Activated B cell treated with CpG ODN at 0.5 μM for 24 hours (primary cell): ENCODE measurements around the gene WDR88. TPM values are rescaled to one million over a fixed set of nuclear protein-coding genes. Genes with fewer than 3 reads are reported as not detected.

ENCODE experiments used
- ATAC-seq: fragments of 200-7000 bp; cut with Tn5 transposase; one replicate; pipeline ENCODE4 v1.10.0; 2021; ENCODE audit warnings: low read depth, mild to moderate bottlenecking, moderate library complexity
- CTCF ChIA-PET: fragments of 350-600 bp; sonication (Branson Sonifier 250); formaldehyde crosslinking; loops from one replicate; lab custom pipeline; 2021; ENCODE audit warnings: antibody characterized with exemption; lab: Charles Lee
- POLR2A ChIA-PET: fragments of 350-600 bp; sonication (Branson Sonifier 250); formaldehyde crosslinking; loops from one replicate; lab custom pipeline; 2021; ENCODE audit warnings: antibody characterized with exemption; lab: Charles Lee
- DNase-seq: peaks from one replicate; pipeline ENCODE4 v3.0.0; 2022
- H3K27ac Mint-ChIP-seq: one replicate; pipeline ENCODE4 v1.8.0; 2020; ENCODE audit warnings: mixed read lengths
- H3K27me3 Mint-ChIP-seq: one replicate; pipeline ENCODE4 v1.8.0; 2021; ENCODE audit warnings: mixed read lengths
- H3K36me3 Mint-ChIP-seq: one replicate; pipeline ENCODE4 v1.8.0; 2021; ENCODE audit warnings: low read depth, mixed read lengths
- H3K4me1 Mint-ChIP-seq: one replicate; pipeline ENCODE4 v1.8.0; 2021; ENCODE audit warnings: mixed read lengths
- H3K4me3 Mint-ChIP-seq: one replicate; pipeline ENCODE4 v1.8.0; 2020; ENCODE audit warnings: mild to moderate bottlenecking, mixed read lengths
- H3K9me3 Mint-ChIP-seq: one replicate; pipeline ENCODE4 v1.8.0; 2020; ENCODE audit warnings: mixed read lengths
- intact Hi-C: fragments of 100-400 bp; cut with micrococcal nuclease; formaldehyde crosslinking; loops from one replicate; pipeline ENCODE4 v1.15.1; 2024
- total RNA-seq: library from RNA; stranded (reverse); gene quantifications from 2 replicates; pipeline ENCODE4 v1.2.3, GENCODE V29; 2022
- TF ChIP-seq, protein P1 (sequence below): fragments of 200-600 bp; IDR thresholded peaks from one replicate; pipeline ENCODE4 v1.8.0; 2022; ENCODE audit warnings: antibody characterized with exemption, mild to moderate bottlenecking

Gene WDR88
- total RNA-seq, 1 donor from 2014 or later = 0.51 TPM

DNA sequence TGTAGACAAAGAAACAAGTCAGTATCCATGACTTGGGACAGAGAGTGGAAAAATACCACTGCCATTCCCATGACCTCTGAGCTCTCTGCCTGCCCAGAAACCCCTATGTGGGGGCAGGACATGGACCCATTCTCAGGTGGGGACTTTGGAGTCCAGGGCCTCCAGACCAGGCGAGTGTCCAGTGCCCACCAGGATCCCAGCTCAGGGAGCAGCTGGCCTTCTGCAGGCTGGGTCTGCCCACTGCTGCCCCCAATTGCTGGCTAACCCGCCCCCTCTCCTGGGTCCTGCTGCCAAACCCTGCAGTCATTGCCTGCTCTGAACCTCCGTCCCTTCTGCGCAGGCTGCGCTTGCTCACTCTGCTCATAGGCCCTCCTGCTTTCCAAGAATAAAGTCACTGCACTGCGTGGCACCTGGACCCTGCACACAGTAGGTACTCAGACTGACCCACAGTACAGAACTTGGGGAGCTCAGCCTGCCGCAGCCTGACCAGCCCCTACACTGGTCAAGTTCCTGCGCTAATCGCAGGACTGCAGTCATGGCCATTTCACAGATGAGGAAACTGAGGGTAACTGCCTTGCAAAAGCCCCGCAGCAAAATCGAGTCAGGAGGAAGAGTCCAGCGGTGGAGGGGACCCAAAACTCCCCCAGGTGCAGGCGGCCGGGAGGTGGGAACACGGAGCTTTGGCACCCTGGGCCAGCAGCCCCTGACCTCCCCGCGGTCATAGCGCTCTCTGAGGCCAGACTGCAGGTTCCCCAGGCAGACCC, 93.0 kb downstream of the WDR88 start:
- H3K4me3 Mint-ChIP-seq = no peak overlapping the region
- DNase-seq (no peak), ATAC-seq (no peak)
- H3K4me1 Mint-ChIP-seq = peaks cover 11% of the 10 kb centered on the region
- H3K36me3 Mint-ChIP-seq = peaks cover 10% of the 10 kb centered on the region
- intact Hi-C loops = no loop called here
- no peak overlapping the region for H3K27ac Mint-ChIP-seq
- CTCF ChIA-PET = no interaction called here
- TF ChIP-seq, protein P1, sequence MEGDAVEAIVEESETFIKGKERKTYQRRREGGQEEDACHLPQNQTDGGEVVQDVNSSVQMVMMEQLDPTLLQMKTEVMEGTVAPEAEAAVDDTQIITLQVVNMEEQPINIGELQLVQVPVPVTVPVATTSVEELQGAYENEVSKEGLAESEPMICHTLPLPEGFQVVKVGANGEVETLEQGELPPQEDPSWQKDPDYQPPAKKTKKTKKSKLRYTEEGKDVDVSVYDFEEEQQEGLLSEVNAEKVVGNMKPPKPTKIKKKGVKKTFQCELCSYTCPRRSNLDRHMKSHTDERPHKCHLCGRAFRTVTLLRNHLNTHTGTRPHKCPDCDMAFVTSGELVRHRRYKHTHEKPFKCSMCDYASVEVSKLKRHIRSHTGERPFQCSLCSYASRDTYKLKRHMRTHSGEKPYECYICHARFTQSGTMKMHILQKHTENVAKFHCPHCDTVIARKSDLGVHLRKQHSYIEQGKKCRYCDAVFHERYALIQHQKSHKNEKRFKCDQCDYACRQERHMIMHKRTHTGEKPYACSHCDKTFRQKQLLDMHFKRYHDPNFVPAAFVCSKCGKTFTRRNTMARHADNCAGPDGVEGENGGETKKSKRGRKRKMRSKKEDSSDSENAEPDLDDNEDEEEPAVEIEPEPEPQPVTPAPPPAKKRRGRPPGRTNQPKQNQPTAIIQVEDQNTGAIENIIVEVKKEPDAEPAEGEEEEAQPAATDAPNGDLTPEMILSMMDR = no peak
- POLR2A ChIA-PET = interaction anchor here (0.5 kb wide), 1 partner anchor 68 kb away, joined by 4 read pairs; no protein-coding TSS in a partner anchor
- H3K27me3 Mint-ChIP-seq = peaks cover 61% of the 10 kb centered on the region
- peaks cover 14% of the 10 kb centered on the region for H3K9me3 Mint-ChIP-seq

Other genes starting within 250 kb of the WDR88 start
- gene CEP89, start 160.2 kb upstream of the WDR88 start, total RNA-seq = 16.4 and 19.4 TPM in 2 replicates
- gene FAAP24, start 159.9 kb upstream of the WDR88 start, total RNA-seq = 3.7 and 4.3 TPM in 2 replicates
- gene RHPN2, start 67.2 kb upstream of the WDR88 start, total RNA-seq = 1.0 and 1.7 TPM in 2 replicates
- 12.8 and 13.0 TPM in 2 replicates for gene GPATCH1, start 50.9 kb upstream of the WDR88 start, total RNA-seq
- not detected in 2 replicates for gene LRP3, start 62.2 kb downstream of the WDR88 start, total RNA-seq
- gene SLC7A10, start 93.7 kb downstream of the WDR88 start, total RNA-seq = not detected in 2 replicates
- 0.51 and 0.83 TPM in 2 replicates for gene CEBPA, start 170.4 kb downstream of the WDR88 start, total RNA-seq
- gene CEBPG, start 241.6 kb downstream of the WDR88 start, total RNA-seq = 30.6 and 32.0 TPM in 2 replicates